WTC11 (cell line): ENCODE data around the gene TRIM29.

Source experiments
- ETV6 ChIP-seq: sonication (generic); formaldehyde crosslinking; IDR thresholded peaks from 2 replicates; pipeline ENCODE4 v1.8.1; 2022; ENCODE audit warnings: mild to moderate bottlenecking, missing genetic modification reagents
- NFYB ChIP-seq: sonication (generic); formaldehyde crosslinking; conservative IDR thresholded peaks from 2 replicates; pipeline ENCODE4 v1.8.0; 2022; ENCODE audit warnings: low read depth, missing genetic modification reagents
- NR3C1 ChIP-seq: sonication (generic); formaldehyde crosslinking; conservative IDR thresholded peaks from 2 replicates; pipeline ENCODE4 v1.8.1; 2023; ENCODE audit warnings: low read depth, mild to moderate bottlenecking, missing genetic modification reagents
- RELA ChIP-seq: sonication (generic); formaldehyde crosslinking; IDR thresholded peaks from 2 replicates; pipeline ENCODE4 v1.8.1; 2022; ENCODE audit warnings: missing genetic modification reagents, mild to moderate bottlenecking, borderline replicate concordance
- ZBTB21 ChIP-seq: sonication (generic); formaldehyde crosslinking; IDR thresholded peaks from 2 replicates; pipeline ENCODE4 v1.8.1; 2023; ENCODE audit warnings: mild to moderate bottlenecking, missing genetic modification reagents, borderline replicate concordance
- ZNF121 ChIP-seq: sonication (generic); formaldehyde crosslinking; IDR thresholded peaks from 2 replicates; pipeline ENCODE4 v1.8.0; 2023; ENCODE audit warnings: missing genetic modification reagents
- ZNF423 ChIP-seq: fragments of 250-450 bp; sonication (Bioruptor Pico); IDR thresholded peaks from 2 replicates; pipeline ENCODE4 v2.1.2; 2022; ENCODE audit warnings: mild to moderate bottlenecking, moderate library complexity
- TF ChIP-seq, protein P1 (sequence below): fragments of 200-600 bp; IDR thresholded peaks from 2 replicates; pipeline ENCODE4 v1.8.0; 2022; ENCODE audit warnings: antibody characterized with exemption
- TF ChIP-seq, protein P2 (sequence below): sonication (generic); formaldehyde crosslinking; IDR thresholded peaks from 2 replicates; pipeline ENCODE4 v1.8.1; 2023; ENCODE audit warnings: mild to moderate bottlenecking, missing genetic modification reagents

GRCh38 chr11:120065176-120065575 is 72.7 kb downstream of the TRIM29 start:
- TF ChIP-seq NR3C1 (CRISPR knock-in tag) (no peak), ZBTB21 (CRISPR knock-in tag) (no peak), ETV6 (CRISPR knock-in tag) (no peak), NFYB (CRISPR knock-in tag) (no peak), RELA (CRISPR knock-in tag) (no peak), ZNF423 (CRISPR knock-in tag) (no peak), ZNF121 (CRISPR knock-in tag) (no peak)
- TF ChIP-seq, protein P1, sequence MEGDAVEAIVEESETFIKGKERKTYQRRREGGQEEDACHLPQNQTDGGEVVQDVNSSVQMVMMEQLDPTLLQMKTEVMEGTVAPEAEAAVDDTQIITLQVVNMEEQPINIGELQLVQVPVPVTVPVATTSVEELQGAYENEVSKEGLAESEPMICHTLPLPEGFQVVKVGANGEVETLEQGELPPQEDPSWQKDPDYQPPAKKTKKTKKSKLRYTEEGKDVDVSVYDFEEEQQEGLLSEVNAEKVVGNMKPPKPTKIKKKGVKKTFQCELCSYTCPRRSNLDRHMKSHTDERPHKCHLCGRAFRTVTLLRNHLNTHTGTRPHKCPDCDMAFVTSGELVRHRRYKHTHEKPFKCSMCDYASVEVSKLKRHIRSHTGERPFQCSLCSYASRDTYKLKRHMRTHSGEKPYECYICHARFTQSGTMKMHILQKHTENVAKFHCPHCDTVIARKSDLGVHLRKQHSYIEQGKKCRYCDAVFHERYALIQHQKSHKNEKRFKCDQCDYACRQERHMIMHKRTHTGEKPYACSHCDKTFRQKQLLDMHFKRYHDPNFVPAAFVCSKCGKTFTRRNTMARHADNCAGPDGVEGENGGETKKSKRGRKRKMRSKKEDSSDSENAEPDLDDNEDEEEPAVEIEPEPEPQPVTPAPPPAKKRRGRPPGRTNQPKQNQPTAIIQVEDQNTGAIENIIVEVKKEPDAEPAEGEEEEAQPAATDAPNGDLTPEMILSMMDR: no peak
- TF ChIP-seq, protein P2, sequence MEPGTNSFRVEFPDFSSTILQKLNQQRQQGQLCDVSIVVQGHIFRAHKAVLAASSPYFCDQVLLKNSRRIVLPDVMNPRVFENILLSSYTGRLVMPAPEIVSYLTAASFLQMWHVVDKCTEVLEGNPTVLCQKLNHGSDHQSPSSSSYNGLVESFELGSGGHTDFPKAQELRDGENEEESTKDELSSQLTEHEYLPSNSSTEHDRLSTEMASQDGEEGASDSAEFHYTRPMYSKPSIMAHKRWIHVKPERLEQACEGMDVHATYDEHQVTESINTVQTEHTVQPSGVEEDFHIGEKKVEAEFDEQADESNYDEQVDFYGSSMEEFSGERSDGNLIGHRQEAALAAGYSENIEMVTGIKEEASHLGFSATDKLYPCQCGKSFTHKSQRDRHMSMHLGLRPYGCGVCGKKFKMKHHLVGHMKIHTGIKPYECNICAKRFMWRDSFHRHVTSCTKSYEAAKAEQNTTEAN (CRISPR knock-in tag): no peak
